Fibroblast of lung (primary cell): ENCODE data around the gene AATK. TPM values are rescaled to one million over a fixed set of nuclear protein-coding genes. Genes with fewer than 3 reads are reported as not detected.

Experiments used
- DNase-seq, 2 donors: peaks; one replicate each; pipeline versions ENCODE4 v3.0.0 to v3.0.0-alpha.2; 2010; ENCODE audit warnings: low read depth in 2 of 2
- H2AFZ ChIP-seq: 2 replicates; pipeline ENCODE4 v1.5.1; 2012; ENCODE audit warnings: low read length, control low read depth, inconsistent platforms
- H3K27ac ChIP-seq: 2 replicates; pipeline ENCODE4 v1.5.1; 2011; ENCODE audit warnings: low read length, control low read depth; ENCODE audit not compliant: insufficient read depth
- H3K27me3 ChIP-seq: 2 replicates; pipeline ENCODE4 v1.5.1; 2011; ENCODE audit warnings: mild to moderate bottlenecking, low read length; ENCODE audit not compliant: control insufficient read depth, insufficient read depth
- H3K36me3 ChIP-seq: 2 replicates; pipeline ENCODE4 v1.5.1; 2011; ENCODE audit warnings: low read length; ENCODE audit not compliant: control insufficient read depth, insufficient read depth
- H3K4me1 ChIP-seq: 2 replicates; pipeline ENCODE4 v1.5.1; 2011; ENCODE audit warnings: low read length; ENCODE audit not compliant: control insufficient read depth, insufficient read depth; ENCODE audit errors: extremely low read depth
- H3K4me2 ChIP-seq: 2 replicates; pipeline ENCODE4 v1.5.1; 2011; ENCODE audit warnings: low read length, control low read depth; ENCODE audit not compliant: insufficient read depth; ENCODE audit errors: extremely low read depth
- H3K4me3 ChIP-seq, 4 experiments: fragments of 200-600 bp in 1 of 4; sonication (generic) in 1 of 4; replicated peaks in 1 of 4; 2 replicates each; pipeline ENCODE4 v1.5.1; 2011 to 2016; ENCODE audit warnings: low read length in 4 of 4, low read depth in 3 of 4, mild to moderate bottlenecking in 3 of 4, control low read depth in 2 of 4, inconsistent platforms in 1 of 4, mixed read lengths in 1 of 4; ENCODE audit not compliant: insufficient read depth in 1 of 4; ENCODE audit errors: control extremely low read depth in 1 of 4
- H3K79me2 ChIP-seq: 2 replicates; pipeline ENCODE4 v1.5.1; 2012; ENCODE audit warnings: mild to moderate bottlenecking, low read length, inconsistent platforms; ENCODE audit not compliant: control insufficient read depth, insufficient read depth
- H3K9ac ChIP-seq: 2 replicates; pipeline ENCODE4 v1.5.1; 2011; ENCODE audit warnings: mild to moderate bottlenecking, low read length, control low read depth; ENCODE audit not compliant: insufficient read depth
- H3K9me3 ChIP-seq: 2 replicates; pipeline ENCODE4 v1.5.1; 2012; ENCODE audit warnings: low read depth, low read length; ENCODE audit not compliant: control insufficient read depth, insufficient read depth
- H4K20me1 ChIP-seq: 2 replicates; pipeline ENCODE4 v1.5.1; 2011; ENCODE audit warnings: low read length; ENCODE audit not compliant: control insufficient read depth, insufficient read depth; ENCODE audit errors: extremely low read depth
- CTCF ChIP-seq, 2 donors: IDR thresholded peaks in 1 of 2; conservative IDR thresholded peaks in 1 of 2; 1 replicate in 1 of 2; 2 replicates in 1 of 2; pipeline ENCODE4 v1.5.1; 2011 to 2012; ENCODE audit warnings: low read length in 2 of 2, control low read depth in 1 of 2, inconsistent platforms in 1 of 2, low read depth in 1 of 2, mild to moderate bottlenecking in 1 of 2
- EZH2 ChIP-seq: IDR thresholded peaks from 2 replicates; pipeline ENCODE4 v1.5.1; 2012; ENCODE audit warnings: low read length, control low read depth, mild to moderate bottlenecking; ENCODE audit errors: missing control alignments
- polyA plus RNA-seq, 2 donors: library from polyadenylated mRNA; depleted of rRNA in 1 of 2; stranded (reverse) in 1 of 2; unstranded in 1 of 2; fragments of >200 nt; gene quantifications; 2 replicates each; pipeline ENCODE4 v1.2.1, GENCODE V29; 2011 to 2012; ENCODE audit warnings: missing spikeins in 1 of 2
- total RNA-seq: library from RNA; depleted of rRNA; stranded (reverse); fragments of >200 nt; gene quantifications from 2 replicates; pipeline ENCODE4 v1.2.1, GENCODE V29; 2014

The AATK gene
- total and polyA plus RNA-seq, 2 donors (not counting 1 experiment from before 2014, with no cell fraction given), result 0.16 to 0.50 TPM

- H3K27me3 ChIP-seq, result no peaks in the 10 kb centered on the region
- H3K4me3 ChIP-seq, result no peak overlapping the region
These were observed 43.1 kb upstream of the AATK start for GRCh38 chr17:81209141-81209540.

GRCh38 chr17:81208651-81209050 lies 42.6 kb upstream of the AATK start:
- no peak overlapping the region for H2AFZ ChIP-seq

More at GRCh38 chr17:81209141-81209540, 43.1 kb upstream of the AATK start:
- no peak overlapping the region for H3K4me2 ChIP-seq
- H3K36me3 ChIP-seq, result peaks cover 3% of the 10 kb centered on the region
- H3K9me3 ChIP-seq, result no peaks in the 10 kb centered on the region
- H2AFZ ChIP-seq, result no peak overlapping the region
- DNase-seq, result no peak
- no peaks in the 10 kb centered on the region for H3K79me2 ChIP-seq
- TF ChIP-seq CTCF (conservative IDR thresholded peaks at IDR 0.05 in 1 of 2, IDR thresholded peaks at IDR 0.05 in 1 of 2; ENCODE audit: low read depth in 1 of 2, low read length in 2 of 2) (no peak), EZH2 (no peak)
- no peak overlapping the region for H3K27ac ChIP-seq
- H3K9ac ChIP-seq, result no peak overlapping the region
- H4K20me1 ChIP-seq, result no peaks in the 10 kb centered on the region
- H3K4me1 ChIP-seq, result no peaks in the 10 kb centered on the region

More at GRCh38 chr17:81208651-81209050, 42.6 kb upstream of the AATK start:
- no peaks in the 10 kb centered on the region for H3K27me3 ChIP-seq
- no peaks in the 10 kb centered on the region for H3K4me1 ChIP-seq
- H3K4me3 ChIP-seq, result no peak overlapping the region
- H3K79me2 ChIP-seq, result no peaks in the 10 kb centered on the region
- no peaks in the 10 kb centered on the region for H4K20me1 ChIP-seq
- TF ChIP-seq CTCF (conservative IDR thresholded peaks at IDR 0.05 in 1 of 2, IDR thresholded peaks at IDR 0.05 in 1 of 2; ENCODE audit: low read depth in 1 of 2, low read length in 2 of 2) (no peak), EZH2 (no peak)
- H3K9me3 ChIP-seq, result no peaks in the 10 kb centered on the region
- DNase-seq, result no peak
- H3K27ac ChIP-seq, result no peak overlapping the region
- peaks cover 3% of the 10 kb centered on the region for H3K36me3 ChIP-seq
- H3K4me2 ChIP-seq, result no peak overlapping the region
- H3K9ac ChIP-seq, result no peak overlapping the region
